HG02943 (cell line): ENCODE results near the gene PPM1E.
"Not testable (repeated sequence)": the region's sequence is repeated elsewhere in the genome, so short reads cannot be mapped to it uniquely, and the experiment has no call there.

ENCODE experiments used
- ATAC-seq: cut with Tn5 transposase; IDR thresholded peaks from one replicate; pipeline ENCODE4 v1.9.1; 2021; ENCODE audit warnings: mild to moderate bottlenecking, low read depth, moderate library complexity; ENCODE audit not compliant: unreplicated experiment

The PPM1E gene

DNA sequence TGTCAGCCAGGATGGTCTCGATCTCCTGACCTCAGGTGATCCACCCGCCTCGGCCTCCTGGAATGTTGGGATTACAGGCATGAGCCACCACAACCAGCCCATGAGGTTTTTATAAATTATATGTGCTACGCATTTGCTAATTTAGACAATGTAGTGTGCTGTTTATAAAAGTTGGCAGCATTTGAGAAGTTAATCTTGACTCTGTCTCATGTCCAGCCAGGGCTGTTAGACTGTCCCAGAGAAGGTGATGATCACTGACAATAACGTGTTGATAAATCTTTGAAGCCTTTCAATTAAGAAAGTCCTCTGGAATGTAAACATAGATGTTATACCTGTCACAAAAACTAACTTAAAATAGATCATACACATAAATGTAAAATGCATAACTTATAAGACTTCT, 82.0 kb downstream of the PPM1E start:
- no peak for ATAC-seq

- ATAC-seq = no peak
Observed at GRCh38 chr17:58840820-58841612, 85.4 kb downstream of the PPM1E start.

DNA sequence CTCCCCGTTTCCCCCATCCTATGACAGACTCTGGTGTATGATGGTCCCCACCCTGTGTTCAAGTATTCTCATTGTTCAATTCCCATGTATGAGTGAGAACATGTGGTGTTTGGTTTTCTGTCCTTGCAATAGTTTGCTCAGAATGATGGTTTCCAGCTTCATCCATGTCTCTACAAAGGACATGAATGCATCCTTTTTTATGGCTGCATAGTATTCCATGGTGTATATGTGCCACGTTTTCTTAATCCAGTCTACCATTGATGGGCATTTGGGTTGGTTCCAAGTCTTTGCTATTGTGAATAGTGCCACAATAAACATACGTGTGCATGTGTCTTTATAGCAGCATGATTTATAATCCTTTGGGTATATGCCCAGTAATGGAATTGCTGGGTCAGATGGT, 90.8 kb downstream of the PPM1E start:
- not testable (repeated sequence) for ATAC-seq

DNA sequence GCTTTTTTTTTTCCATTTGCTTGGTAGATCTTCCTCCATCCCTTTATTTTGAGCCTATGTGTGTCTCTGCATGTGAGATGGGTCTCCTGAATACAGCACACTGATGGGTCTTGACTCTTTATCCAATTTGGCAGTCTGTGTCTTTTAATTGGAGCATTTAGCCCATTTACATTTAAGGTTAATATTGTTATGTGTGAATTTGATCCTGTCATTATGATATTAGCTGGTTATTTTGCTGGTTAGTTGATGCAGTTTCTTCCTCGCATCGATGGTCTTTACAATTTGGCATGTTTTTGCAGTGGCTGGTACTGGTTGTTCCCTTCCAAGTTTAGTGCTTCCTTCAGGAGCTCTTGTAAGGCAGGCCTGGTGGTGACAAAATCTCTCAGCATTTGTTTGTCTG, 94.5 kb downstream of the PPM1E start:
- ATAC-seq = not testable (repeated sequence)

DNA sequence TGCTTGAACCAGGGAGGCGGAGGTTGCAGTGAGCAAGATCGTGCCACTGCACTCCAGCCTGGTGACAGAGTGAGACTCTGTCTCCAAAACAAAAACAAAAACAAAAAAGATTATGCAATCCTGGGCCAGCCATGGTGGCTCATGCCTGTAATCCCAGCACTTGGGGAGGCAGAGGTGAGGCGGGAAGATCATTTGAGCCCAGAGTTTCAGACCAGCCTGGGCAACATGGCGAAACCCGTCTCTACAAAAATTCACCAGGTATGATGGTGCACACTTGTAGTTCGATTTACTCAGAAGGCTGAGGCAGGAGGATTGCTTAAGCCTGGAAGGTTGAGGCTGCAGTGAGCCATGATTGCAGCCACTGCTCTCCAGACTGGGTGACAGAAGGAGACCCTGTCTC, 109.6 kb downstream of the PPM1E start:
- ATAC-seq = no peak

GRCh38 chr17:58870747-58871146, 115.1 kb downstream of the PPM1E start:
- ATAC-seq = no peak

DNA sequence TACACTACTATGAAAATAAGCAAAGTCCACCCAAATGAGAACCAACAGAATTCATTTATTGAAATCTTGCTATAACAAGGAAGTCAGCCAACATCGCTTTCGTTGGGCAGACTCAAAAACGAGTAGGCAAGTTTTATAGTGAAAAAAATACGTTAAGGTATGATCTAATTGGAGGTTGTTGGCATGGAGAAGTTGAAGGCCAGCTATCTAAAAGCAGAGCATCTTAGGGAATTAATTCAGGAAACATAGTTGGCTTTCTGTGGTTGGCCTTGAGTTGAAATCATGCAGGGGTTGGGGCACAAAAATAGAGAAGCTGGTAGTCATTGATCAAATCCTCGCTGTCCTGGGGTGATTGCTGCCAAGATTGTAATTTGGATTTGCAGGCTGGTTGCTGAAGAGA, 118.3 kb downstream of the PPM1E start:
- no peak for ATAC-seq

- ATAC-seq = no peak
Observed at GRCh38 chr17:58875261-58875660, 119.6 kb downstream of the PPM1E start.

GRCh38 chr17:58884161-58884560, 128.5 kb downstream of the PPM1E start:
- ATAC-seq = no peak

GRCh38 chr17:58886514-58886913, 130.9 kb downstream of the PPM1E start:
- ATAC-seq = no peak

GRCh38 chr17:58889928-58890327, 134.3 kb downstream of the PPM1E start:
- ATAC-seq = no peak

DNA sequence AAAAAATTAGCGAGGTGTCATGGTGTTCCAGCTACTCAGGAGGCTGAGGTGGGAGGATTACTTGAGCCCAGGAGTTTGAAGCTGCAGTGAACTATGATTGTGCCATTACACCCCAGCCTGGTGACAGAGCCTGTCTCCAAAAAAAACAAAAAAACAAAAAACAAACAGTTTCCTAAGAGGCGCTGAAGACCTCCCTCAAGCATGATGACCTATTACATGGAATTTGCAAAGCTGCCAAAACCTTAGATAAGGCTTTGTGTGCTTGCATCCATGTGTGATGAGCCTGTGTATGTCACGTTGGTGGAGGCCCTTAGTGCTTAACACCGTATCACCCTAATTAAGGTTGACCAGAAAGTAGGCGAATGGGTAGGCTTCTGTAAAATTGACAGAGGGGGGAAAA, 143.5 kb downstream of the PPM1E start:
- no peak for ATAC-seq

GRCh38 chr17:58902322-58902721, 146.7 kb downstream of the PPM1E start:
- no peak for ATAC-seq

GRCh38 chr17:58911741-58912343, 156.2 kb downstream of the PPM1E start:
- ATAC-seq = no peak

GRCh38 chr17:58913552-58913951, 157.9 kb downstream of the PPM1E start:
- no peak for ATAC-seq

DNA sequence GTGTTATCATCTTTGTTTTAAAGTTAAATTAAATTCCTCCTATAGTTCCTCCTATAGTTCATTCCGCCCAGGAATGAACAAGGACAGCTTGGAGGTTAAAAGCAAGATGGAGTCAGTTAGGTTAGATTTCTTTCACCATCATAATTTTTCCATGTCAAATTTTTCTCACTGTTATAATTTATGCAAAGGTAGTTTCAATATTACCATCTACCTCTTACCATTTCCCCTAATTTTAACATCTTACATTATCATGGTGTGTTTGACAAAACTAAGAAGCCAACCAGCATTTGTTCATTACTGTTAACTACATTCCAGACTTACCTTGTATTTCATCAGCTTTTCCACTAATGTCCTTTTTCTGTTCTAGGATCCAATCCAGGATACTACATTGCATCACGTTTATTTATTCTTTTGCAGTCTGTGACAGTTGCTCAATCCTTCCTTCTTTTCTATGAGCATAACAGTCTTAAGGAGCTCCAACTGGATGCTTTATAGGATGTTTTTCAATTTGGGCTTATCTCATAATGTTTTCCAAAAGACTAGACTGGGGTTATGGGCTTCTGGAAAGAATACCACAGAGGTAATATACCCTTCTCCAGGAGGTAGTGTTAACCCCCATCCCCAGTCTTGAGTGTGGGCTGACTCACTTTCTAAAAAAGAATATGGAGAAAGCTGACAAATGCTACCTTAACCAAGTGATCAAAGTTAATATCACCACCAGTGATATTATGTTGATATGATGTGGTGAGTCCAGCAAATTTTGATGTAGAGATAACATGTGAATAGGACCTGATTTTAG, 158.5 kb downstream of the PPM1E start:
- ATAC-seq = no peak

DNA sequence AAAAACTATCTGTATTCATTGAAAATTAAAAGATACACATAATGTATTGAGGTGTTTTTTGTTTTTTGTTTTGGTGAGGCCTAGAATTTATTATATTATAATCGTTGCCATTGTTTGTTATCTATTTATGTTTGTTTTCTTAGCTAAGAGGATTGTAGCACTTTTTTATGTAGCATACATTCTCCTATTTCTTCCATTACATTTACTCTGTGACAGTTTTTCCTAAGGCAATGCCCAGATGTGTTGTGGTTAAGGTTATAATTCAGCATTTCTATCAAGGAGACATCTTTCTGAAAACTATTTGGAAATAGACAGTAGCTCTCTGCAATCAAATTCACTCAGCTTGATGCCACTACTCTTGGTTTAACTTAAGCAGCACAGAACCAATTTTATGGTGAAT, 161.6 kb downstream of the PPM1E start:
- no peak for ATAC-seq

- no peak for ATAC-seq
Observed at GRCh38 chr17:58918072-58918471, 162.4 kb downstream of the PPM1E start.

- no peak for ATAC-seq
Observed at GRCh38 chr17:58918884-58919283, 163.2 kb downstream of the PPM1E start.

DNA sequence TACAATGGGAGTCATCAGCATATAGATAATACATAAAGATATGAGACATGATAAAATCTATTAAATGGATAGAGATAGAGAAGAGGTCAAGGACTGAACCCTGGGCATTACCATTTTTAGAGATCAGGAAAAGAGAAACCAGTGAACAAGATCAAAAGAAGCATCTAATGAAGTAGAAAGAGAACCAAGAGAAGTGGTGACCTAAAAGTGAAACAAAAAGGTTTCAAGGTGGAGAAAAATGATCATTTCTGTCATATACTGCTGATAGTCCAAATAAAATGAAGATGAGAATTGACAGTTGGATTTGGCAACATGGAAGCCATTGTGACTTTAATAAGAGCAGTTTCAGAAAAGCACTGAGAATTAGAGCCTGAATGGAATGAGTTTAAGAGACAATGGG, 165.1 kb downstream of the PPM1E start:
- no peak for ATAC-seq

DNA sequence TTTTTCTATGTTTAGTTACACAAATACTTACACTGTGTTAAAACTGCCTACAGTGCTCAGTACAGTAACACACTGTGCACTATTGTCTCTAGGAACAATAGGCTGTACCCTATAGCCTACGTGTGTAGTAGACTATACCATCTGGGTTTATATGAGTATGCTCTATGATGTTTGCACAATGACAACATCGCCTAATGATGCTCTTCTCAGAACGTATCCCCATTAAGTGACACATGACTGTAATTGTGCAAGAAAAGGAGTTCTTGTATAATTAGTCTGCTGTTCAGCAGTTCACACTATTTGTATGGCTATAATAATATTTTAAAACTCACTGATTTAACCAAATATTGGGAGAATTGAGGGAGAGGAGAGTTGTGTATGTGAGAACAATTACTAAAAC, 177.3 kb downstream of the PPM1E start:
- no peak for ATAC-seq
